Right cardiac atrium (tissue), 5 donors: ENCODE measurements around the gene PLOD1. TPM values are rescaled to one million over a fixed set of nuclear protein-coding genes. Genes with fewer than 3 reads are reported as not detected.
A peak's percentile ranks its signal among the peaks of the same experiment; 100 is the strongest.

Experiments used
- ATAC-seq, 2 donors: fragments of 200-7000 bp; cut with Tn5 transposase; one replicate each; pipeline versions ENCODE4 v1.8.0 to v1.9.1; 2020; ENCODE audit warnings: moderate library complexity in 2 of 2, mild to moderate bottlenecking in 1 of 2
- DNase-seq, 3 donors: peaks; one replicate each; pipeline ENCODE4 v3.0.0-alpha.2; 2020
- H3K27ac ChIP-seq: one replicate; pipeline ENCODE4 v1.5.1; 2013; ENCODE audit warnings: mild to moderate bottlenecking, low read length, control low read depth, moderate library complexity
- H3K27me3 ChIP-seq: one replicate; pipeline ENCODE4 v1.6.1; 2013; ENCODE audit not compliant: control insufficient read depth, insufficient read depth
- H3K4me1 ChIP-seq: one replicate; pipeline ENCODE4 v1.6.1; 2013; ENCODE audit warnings: low read length; ENCODE audit not compliant: control insufficient read depth, insufficient read depth
- H3K4me3 ChIP-seq: one replicate; pipeline ENCODE4 v1.5.1; 2013; ENCODE audit warnings: low read length, control low read depth
- H3K9me3 ChIP-seq: one replicate; pipeline ENCODE4 v1.6.1; 2013; ENCODE audit warnings: low read length; ENCODE audit not compliant: control insufficient read depth
- WGBS: extraction: QIAGEN DNeasy Blood & Tissue Kit; methylation state at CpG from one replicate; pipeline ENCODE4 v1.1.7; 2013; 5-methylcytosine and 5-hydroxymethylcytosine counted together
- intact Hi-C, 4 donors: fragments of 100-400 bp; cut with DNase I; formaldehyde crosslinking; loops; one replicate each; pipeline versions ENCODE4 v1.11.0 to v1.14.0; 2022 to 2023
- polyA plus RNA-seq: library from polyadenylated mRNA; stranded (reverse); fragments of 200-250 nt; gene quantifications from one replicate; pipeline ENCODE4 v1.2.3, GENCODE V29; 2013
- total RNA-seq, 4 donors: library from RNA; stranded (reverse); fragmentation: NEBNext Ultra II Directional; extraction: Animal tissue kit (Norgen Biotek cat#: 25700); gene quantifications; one replicate each; pipeline ENCODE4 v1.2.1, GENCODE V29; 2021
- donor health status: healthy with polysubstance abuse.
- donor health status: DM: no; HTN: yes; CAD: no.
- donor health status: DM: no; HTN: no; CAD: no.
- donor health status: DM: no; HTN: yes; CAD: no; lungs with severe emphysema.
- donor health status: DM: yes; HTN: yes; CAD: no.

Gene PLOD1
- total and polyA plus RNA-seq, 5 donors = 49.5 to 77.8 (median 53.7) TPM

DNA sequence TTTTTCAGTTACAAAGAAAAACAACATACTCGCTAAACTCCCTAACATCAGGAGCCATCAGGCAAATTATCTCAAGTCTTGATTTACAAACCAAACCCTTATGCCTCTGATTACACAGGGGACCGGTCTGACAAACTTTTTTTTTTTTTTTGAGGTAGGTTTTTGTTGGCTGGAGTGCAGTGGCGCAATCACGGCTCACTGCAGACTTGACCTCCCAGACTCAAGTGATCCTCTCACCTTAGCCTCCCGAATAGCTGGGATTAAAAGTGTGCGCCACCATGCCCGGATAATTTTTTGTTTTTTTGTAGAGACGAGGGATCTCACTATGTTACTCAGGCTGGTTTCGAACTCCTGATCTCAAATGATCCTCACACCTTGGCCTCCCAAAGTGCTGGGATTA is 81.0 kb downstream of the PLOD1 start:
- DNase-seq (no peak), ATAC-seq (no peak)
- Histone ChIP-seq H3K4me3 (no peak overlapping the region), H3K4me1 (peaks cover 1% of the 10 kb centered on the region), H3K27me3 (no peaks in the 10 kb centered on the region), H3K27ac (no peak overlapping the region), H3K9me3 (no peaks in the 10 kb centered on the region)
- 94% methylated on average over 9 of the region's 9 CpGs for WGBS
- intact Hi-C loops = loop anchor here in 1 of 4 donors (10.0 kb wide), 1 partner anchor 111 kb away; no protein-coding TSS in a partner anchor

DNA sequence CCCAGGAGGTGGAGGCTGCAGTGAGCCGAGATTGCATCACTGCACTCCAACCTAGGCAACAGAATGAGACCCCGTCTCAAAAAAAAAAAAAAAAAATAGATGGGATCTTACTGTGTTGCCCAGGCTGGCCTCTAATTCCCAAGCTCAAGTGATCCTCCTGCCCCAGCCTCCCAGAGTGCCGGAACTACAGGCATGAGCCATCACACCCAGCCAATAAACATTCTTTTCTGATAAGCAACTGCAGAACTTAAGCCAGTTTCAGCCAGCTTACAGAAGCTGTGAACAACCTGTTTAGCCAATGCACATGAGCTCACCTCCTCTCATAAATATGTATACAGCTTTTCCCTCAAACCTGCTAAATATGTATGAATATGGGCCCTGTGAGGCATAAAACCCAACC is 81.7 kb downstream of the PLOD1 start:
- Histone ChIP-seq H3K4me3 (no peak overlapping the region), H3K27me3 (no peaks in the 10 kb centered on the region), H3K4me1 (peaks cover 1% of the 10 kb centered on the region), H3K9me3 (no peaks in the 10 kb centered on the region), H3K27ac (no peak overlapping the region)
- WGBS = 95% methylated on average over 3 of the region's 3 CpGs
- DNase-seq (no peak), ATAC-seq (no peak)
- intact Hi-C loops = loop anchor here in 1 of 4 donors (10.0 kb wide), 1 partner anchor 111 kb away; no protein-coding TSS in a partner anchor

DNA sequence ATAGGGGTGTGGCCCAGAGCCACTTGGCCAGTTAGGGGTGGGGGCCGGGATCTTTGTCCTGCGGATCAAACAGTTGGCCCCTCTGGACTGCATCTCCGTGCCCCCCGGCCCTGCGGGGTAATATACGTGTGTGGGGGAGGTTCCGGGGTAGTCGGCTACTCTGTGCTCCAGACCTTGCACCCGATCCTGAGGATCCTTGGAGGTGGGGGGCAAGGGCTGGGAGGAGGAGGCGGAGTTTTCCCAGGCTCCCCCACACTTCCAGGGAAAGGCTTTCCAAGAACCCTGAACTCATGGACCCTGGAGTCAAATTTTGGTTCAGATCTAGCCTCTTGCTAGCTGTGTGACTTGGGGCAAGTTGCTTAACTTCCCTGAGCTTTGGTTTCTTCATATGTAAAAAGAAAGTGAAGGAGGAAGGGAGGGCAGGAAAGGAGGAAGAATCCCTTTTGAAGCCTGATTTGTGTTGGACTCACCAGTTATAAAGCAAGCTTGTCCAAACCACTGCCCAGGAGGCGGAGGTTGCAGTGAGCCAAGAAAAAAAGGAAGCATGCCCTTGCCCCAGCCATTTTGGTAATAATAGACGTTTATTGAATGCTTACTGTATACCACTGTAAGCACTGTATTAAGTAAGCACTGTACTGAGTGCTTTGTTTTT is 85.5 kb downstream of the PLOD1 start:
- peak overlapping the region; percentile 15 for H3K27ac ChIP-seq
- H3K4me1 ChIP-seq = peaks cover 1% of the 10 kb centered on the region
- intact Hi-C loops = loop anchor here in 1 of 4 donors (10.0 kb wide), 2 partner anchors 115 to 185 kb away; no protein-coding TSS in a partner anchor
- ATAC-seq (peak; percentile 5 to 17), DNase-seq (peak in 1 of 3 donors; percentile 40)
- H3K27me3 ChIP-seq = no peaks in the 10 kb centered on the region
- WGBS = 10% methylated on average over 12 of the region's 12 CpGs
- peak overlapping the region; percentile 76 for H3K4me3 ChIP-seq
- no peaks in the 10 kb centered on the region for H3K9me3 ChIP-seq

DNA sequence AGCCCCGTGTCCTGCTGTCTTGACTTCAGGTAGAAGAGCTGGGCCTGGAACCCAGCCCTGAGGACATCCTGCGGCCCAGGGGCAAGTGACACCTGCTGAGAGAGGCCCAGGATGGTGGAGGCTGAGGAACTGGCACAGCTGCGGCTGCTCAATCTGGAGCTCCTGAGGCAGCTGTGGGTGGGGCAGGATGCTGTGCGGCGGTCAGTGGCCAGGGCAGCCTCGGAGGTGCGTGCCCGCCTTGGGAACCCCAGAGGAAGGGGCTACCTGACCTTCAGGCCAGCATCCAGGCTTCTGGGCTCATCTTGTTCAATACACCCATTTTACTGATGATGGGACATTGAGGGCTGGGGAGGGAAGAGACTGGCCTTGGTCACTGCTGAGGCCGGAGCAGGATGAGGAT is 87.1 kb downstream of the PLOD1 start:
- WGBS = 90% methylated on average over 9 of the region's 9 CpGs
- intact Hi-C loops = loop anchor here in 1 of 4 donors (10.0 kb wide), 1 partner anchor 187 kb away; no protein-coding TSS in a partner anchor
- DNase-seq = peak in 1 of 3 donors; percentile 51
- Histone ChIP-seq H3K27me3 (no peaks in the 10 kb centered on the region), H3K27ac (no peak overlapping the region), H3K9me3 (no peaks in the 10 kb centered on the region), H3K4me1 (peaks cover 1% of the 10 kb centered on the region), H3K4me3 (no peak overlapping the region)
- no peak for ATAC-seq

DNA sequence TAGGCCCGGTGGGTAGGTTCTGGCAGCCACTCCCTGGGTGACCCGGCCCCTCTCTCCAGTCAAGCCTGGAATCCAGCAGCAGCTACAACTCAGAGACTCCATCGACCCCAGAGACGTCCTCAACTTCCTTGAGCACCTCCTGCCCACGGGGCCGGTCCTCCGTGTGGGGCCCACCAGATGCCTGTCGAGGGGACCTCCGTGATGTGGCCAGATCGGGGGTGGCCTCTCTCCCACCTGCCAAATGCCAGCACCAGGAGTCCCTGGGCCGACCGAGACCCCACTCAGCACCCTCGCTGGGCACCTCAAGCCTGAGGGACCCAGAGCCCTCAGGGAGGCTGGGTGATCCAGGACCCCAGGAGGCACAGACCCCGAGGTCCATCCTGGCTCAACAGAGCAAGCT is 87.5 kb downstream of the PLOD1 start:
- no peaks in the 10 kb centered on the region for H3K27me3 ChIP-seq
- H3K4me1 ChIP-seq = peaks cover 1% of the 10 kb centered on the region
- WGBS = 91% methylated on average over 14 of the region's 14 CpGs
- H3K9me3 ChIP-seq = no peaks in the 10 kb centered on the region
- no peak overlapping the region for H3K4me3 ChIP-seq
- intact Hi-C loops = loop anchor here in 1 of 4 donors (10.0 kb wide), 1 partner anchor 187 kb away; no protein-coding TSS in a partner anchor
- peak in 1 of 3 donors; percentile 39 for DNase-seq
- ATAC-seq = no peak
- no peak overlapping the region for H3K27ac ChIP-seq

Other genes starting within 250 kb of the PLOD1 start
- gene DRAXIN, start 243.0 kb upstream of the PLOD1 start, total RNA-seq = under 1 TPM in 3 of 4 donors, not detected in 1; 0.03 to 0.08 (median 0.03) TPM
- gene DRAXIN, start 243.0 kb upstream of the PLOD1 start, polyA plus RNA-seq = 0.02 TPM
- 10 to 100 TPM; 17.5 to 25.0 (median 21.9) TPM for gene AGTRAP, start 198.6 kb upstream of the PLOD1 start, total RNA-seq
- gene AGTRAP, start 198.6 kb upstream of the PLOD1 start, polyA plus RNA-seq = 23.9 TPM
- gene C1orf167, start 172.5 kb upstream of the PLOD1 start, total RNA-seq = 1 to 10 TPM; 1.3 to 2.7 (median 2.0) TPM
- gene C1orf167, start 172.5 kb upstream of the PLOD1 start, polyA plus RNA-seq = 4.0 TPM
- gene MTHFR, start 128.8 kb upstream of the PLOD1 start, total RNA-seq = 10 to 100 TPM; 46.6 to 75.2 (median 58.9) TPM
- 36.7 TPM for gene MTHFR, start 128.8 kb upstream of the PLOD1 start, polyA plus RNA-seq
- gene CLCN6, start 128.5 kb upstream of the PLOD1 start, total RNA-seq = 10 to 100 TPM; 30.4 to 54.9 (median 36.8) TPM
- 16.2 TPM for gene CLCN6, start 128.5 kb upstream of the PLOD1 start, polyA plus RNA-seq
- over 10,000 TPM; 26,185 to 59,291 (median 38,228) TPM for gene NPPA, start 86.9 kb upstream of the PLOD1 start, total RNA-seq
- gene NPPA, start 86.9 kb upstream of the PLOD1 start, polyA plus RNA-seq = 45,715 TPM
- 1,000 to 10,000 TPM in 1 of 4 donors, 100 to 1,000 TPM in 1, 10 to 100 TPM in 2; 37.1 to 2,245 (median 160) TPM for gene NPPB, start 75.8 kb upstream of the PLOD1 start, total RNA-seq
- 1,679 TPM for gene NPPB, start 75.8 kb upstream of the PLOD1 start, polyA plus RNA-seq
- 10 to 100 TPM; 34.6 to 38.1 (median 36.3) TPM for gene KIAA2013, start 8.3 kb upstream of the PLOD1 start, total RNA-seq
- 37.3 TPM for gene KIAA2013, start 8.3 kb upstream of the PLOD1 start, polyA plus RNA-seq
- gene MFN2, start 45.7 kb downstream of the PLOD1 start, total RNA-seq = 100 to 1,000 TPM; 386 to 449 (median 419) TPM
- 237 TPM for gene MFN2, start 45.7 kb downstream of the PLOD1 start, polyA plus RNA-seq
- 10 to 100 TPM in 3 of 4 donors, 1 to 10 TPM in 1; 8.5 to 16.4 (median 12.5) TPM for gene MIIP, start 84.8 kb downstream of the PLOD1 start, total RNA-seq
- 12.5 TPM for gene MIIP, start 84.8 kb downstream of the PLOD1 start, polyA plus RNA-seq
- 1 to 10 TPM; 1.5 to 4.3 (median 2.5) TPM for gene TNFRSF8, start 128.6 kb downstream of the PLOD1 start, total RNA-seq
- gene TNFRSF8, start 128.6 kb downstream of the PLOD1 start, polyA plus RNA-seq = 2.6 TPM
- 10 to 100 TPM; 17.9 to 25.4 (median 20.8) TPM for gene TNFRSF1B, start 232.3 kb downstream of the PLOD1 start, total RNA-seq
- gene TNFRSF1B, start 232.3 kb downstream of the PLOD1 start, polyA plus RNA-seq = 11.6 TPM